DMS114 treated with DMSO at 0.1 percent for 48 hours (cell line): ENCODE data around the gene MFAP4.
"Not testable (repeated sequence)": the region's sequence is repeated elsewhere in the genome, so short reads cannot be mapped to it uniquely, and the experiment has no call there.

ENCODE experiments used
- DNase-seq: peaks from one replicate; lab custom pipeline; 2025; ENCODE audit not compliant: unreplicated experiment; lab: John Stamatoyannopoulos, UW

MFAP4 gene

GRCh38 chr17:19354748-19355147, 32.2 kb downstream of the MFAP4 start:
- DNase-seq, result no peak

- not testable (repeated sequence) for DNase-seq
These were observed 33.6 kb downstream of the MFAP4 start for GRCh38 chr17:19353401-19353800.

GRCh38 chr17:19348806-19349205, 38.2 kb downstream of the MFAP4 start:
- no peak for DNase-seq

- no peak for DNase-seq
These were observed 38.8 kb downstream of the MFAP4 start for GRCh38 chr17:19348081-19348650.

- no peak for DNase-seq
These were observed 39.5 kb downstream of the MFAP4 start for GRCh38 chr17:19347323-19348080.

GRCh38 chr17:19346351-19347255, 40.4 kb downstream of the MFAP4 start:
- no peak for DNase-seq

GRCh38 chr17:19345486-19346350, 41.3 kb downstream of the MFAP4 start:
- DNase-seq, result no peak

GRCh38 chr17:19345067-19345460, 41.9 kb downstream of the MFAP4 start:
- no peak for DNase-seq

- DNase-seq, result no peak
These were observed 42.5 kb downstream of the MFAP4 start for GRCh38 chr17:19344311-19345066.

- DNase-seq, result no peak
These were observed 43.3 kb downstream of the MFAP4 start for GRCh38 chr17:19343671-19344151.

GRCh38 chr17:19343256-19343630, 43.7 kb downstream of the MFAP4 start:
- DNase-seq, result no peak

GRCh38 chr17:19342611-19343255, 44.3 kb downstream of the MFAP4 start:
- DNase-seq, result no peak

- DNase-seq, result no peak
These were observed 45.1 kb downstream of the MFAP4 start for GRCh38 chr17:19341641-19342610.

- DNase-seq, result no peak
These were observed 45.8 kb downstream of the MFAP4 start for GRCh38 chr17:19341211-19341631.

GRCh38 chr17:19339341-19339815, 47.6 kb downstream of the MFAP4 start:
- DNase-seq, result no peak

GRCh38 chr17:19338031-19338990, 48.7 kb downstream of the MFAP4 start:
- DNase-seq, result no peak

- no peak for DNase-seq
These were observed 49.3 kb downstream of the MFAP4 start for GRCh38 chr17:19337712-19338023.
